ENCODE measurements around the gene MIEF2. TPM values are rescaled to one million over a fixed set of nuclear protein-coding genes. Genes with fewer than 3 reads are reported as not detected.

MIEF2 gene
- total RNA-seq, 2 experiments from 2014 or later, result 6.0 to 7.1 TPM

DNA sequence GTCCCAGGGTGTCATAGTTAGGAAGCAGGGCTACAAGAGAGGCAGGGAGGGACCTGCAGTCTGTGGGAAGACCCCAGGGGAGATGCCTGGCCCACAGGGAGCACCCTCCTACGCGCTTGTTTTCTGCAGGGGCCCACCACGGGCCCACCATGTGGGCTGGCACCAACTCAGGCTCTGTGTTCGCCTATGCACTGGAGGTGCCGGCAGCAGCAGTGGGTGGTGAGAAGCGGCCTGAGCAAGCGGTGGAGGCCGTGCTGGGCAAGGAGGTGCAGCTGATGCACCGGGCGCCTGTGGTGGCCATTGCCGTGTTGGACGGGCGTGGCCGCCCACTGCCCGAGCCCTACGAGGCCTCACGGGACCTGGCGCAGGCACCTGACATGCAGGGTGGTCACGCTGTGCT lies 20.0 kb upstream of the MIEF2 start:
- CTCF ChIA-PET, result interaction anchor here (1.2 kb wide), 1 partner anchor 14 kb away, joined by 3 read pairs; no protein-coding TSS in a partner anchor
- no peak overlapping the region for H3K4me3 Mint-ChIP-seq
- DNase-seq, result no peak
- H3K4me1 Mint-ChIP-seq (ENCODE audit: low read depth), result no peaks in the 10 kb centered on the region
- intact Hi-C loops (cut with micrococcal nuclease), result no loop called here
- no peaks in the 10 kb centered on the region for H3K9me3 Mint-ChIP-seq
- no peak overlapping the region for H3K27ac Mint-ChIP-seq
- peaks cover 6% of the 10 kb centered on the region for H3K36me3 Mint-ChIP-seq (ENCODE audit: low read depth)
- no peaks in the 10 kb centered on the region for H3K27me3 Mint-ChIP-seq (ENCODE audit: low read depth)

DNA sequence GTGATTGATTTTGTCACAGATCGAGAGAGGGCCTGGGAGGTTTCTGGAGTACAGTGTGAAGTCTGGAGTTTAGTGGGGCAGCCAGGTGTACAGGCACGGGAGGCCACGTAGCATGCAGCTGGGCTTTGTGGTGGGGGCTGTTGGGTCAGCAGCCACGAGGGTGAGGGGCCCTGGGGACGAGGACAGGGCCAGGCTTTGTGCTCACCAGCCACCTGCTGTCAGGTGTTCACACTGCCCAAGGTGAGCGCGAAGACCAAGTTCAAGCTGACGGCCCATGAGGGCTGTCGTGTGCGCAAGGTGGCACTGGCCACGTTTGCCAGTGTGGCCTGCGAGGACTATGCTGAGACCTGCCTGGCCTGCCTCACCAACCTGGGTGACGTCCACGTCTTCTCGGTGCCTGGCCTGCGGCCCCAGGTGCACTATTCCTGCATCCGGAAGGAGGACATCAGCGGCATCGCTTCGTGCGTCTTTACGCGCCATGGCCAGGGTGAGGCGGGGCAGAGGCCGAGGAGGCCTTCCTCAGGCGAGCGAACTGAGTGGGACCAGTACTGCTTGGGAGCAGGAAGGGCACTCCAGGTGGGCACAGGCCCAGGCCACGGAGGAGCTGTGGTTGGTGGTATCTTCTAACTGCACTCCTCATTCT lies 19.1 kb upstream of the MIEF2 start:
- no peaks in the 10 kb centered on the region for H3K27me3 Mint-ChIP-seq (ENCODE audit: low read depth)
- H3K4me3 Mint-ChIP-seq, result no peak overlapping the region
- H3K36me3 Mint-ChIP-seq (ENCODE audit: low read depth), result peaks cover 6% of the 10 kb centered on the region
- H3K27ac Mint-ChIP-seq, result no peak overlapping the region
- CTCF ChIA-PET, result no interaction called here
- no peaks in the 10 kb centered on the region for H3K9me3 Mint-ChIP-seq
- intact Hi-C loops (cut with micrococcal nuclease), result no loop called here
- DNase-seq, result no peak
- H3K4me1 Mint-ChIP-seq (ENCODE audit: low read depth), result no peaks in the 10 kb centered on the region

DNA sequence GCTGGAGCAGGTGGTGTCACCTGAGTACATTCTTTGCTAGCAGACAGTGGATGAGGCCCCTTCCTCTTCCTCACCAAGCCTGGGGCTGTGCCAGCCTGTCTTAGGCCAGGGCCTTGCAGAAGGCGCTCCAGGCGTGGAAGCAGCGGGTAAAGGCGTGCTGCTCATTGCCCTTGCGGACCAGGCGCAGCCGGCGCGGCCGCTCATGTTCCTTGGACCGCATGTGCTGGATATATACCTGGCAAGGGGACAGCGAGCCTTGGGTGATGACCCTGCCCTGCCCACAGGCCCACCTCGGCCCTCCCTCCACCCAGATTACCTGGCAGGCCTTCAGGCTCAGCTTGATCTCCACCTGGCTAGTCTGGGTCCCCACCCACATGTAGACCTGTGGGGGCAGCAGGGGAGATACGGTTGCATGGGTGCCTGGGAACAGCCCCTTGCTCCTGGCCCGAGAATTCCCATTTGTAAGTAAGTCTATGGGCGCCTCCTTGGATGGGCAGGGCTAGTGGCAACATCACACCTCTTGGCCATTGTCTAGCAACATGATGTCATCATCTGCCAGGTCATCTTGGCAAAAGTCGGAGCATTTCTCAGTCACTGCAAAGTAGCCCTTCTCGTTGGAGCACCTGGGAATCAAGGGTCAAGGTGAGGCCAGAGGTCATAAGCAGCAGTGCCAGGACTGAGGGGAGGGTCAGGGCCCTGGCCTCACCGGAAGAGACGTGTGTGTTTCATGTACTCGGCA lies 15.3 kb upstream of the MIEF2 start:
- CTCF ChIA-PET, result no interaction called here
- no peak for DNase-seq
- peaks cover 13% of the 10 kb centered on the region for H3K36me3 Mint-ChIP-seq (ENCODE audit: low read depth)
- no peak overlapping the region for H3K4me3 Mint-ChIP-seq
- H3K4me1 Mint-ChIP-seq (ENCODE audit: low read depth), result no peaks in the 10 kb centered on the region
- H3K27ac Mint-ChIP-seq, result no peak overlapping the region
- intact Hi-C loops (cut with micrococcal nuclease), result no loop called here
- no peaks in the 10 kb centered on the region for H3K27me3 Mint-ChIP-seq (ENCODE audit: low read depth)
- no peaks in the 10 kb centered on the region for H3K9me3 Mint-ChIP-seq

DNA sequence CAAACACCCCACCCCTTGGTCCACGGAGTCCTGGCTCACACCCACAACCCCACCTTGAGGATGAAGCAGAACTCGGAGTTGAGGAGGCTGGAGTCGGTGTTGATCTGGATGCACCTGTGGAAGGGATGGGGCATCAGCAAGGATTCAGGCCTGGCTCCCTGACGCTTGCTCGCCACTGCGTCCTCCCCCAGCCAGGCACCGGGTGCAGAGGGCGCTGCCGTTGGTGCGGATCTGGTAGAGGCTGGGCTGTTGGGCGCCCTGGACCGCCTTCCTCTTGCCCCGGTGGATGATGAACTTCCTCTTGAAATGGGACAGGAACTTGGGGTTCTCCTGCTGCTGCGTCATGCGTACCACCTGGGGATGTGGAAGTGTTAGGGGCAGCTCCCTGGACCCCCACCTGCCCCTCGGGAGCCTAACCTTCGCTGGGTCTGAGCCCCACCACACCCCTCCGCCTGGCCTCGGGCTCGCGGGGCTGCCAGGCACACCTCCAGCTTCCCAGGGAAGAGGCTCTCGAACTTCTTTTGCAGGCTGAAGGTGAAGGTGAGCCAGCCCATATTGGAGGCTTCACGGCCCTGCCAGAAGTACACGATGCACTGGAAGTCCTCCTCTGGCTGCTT lies 14.2 kb upstream of the MIEF2 start:
- no peak overlapping the region for H3K4me3 Mint-ChIP-seq
- no peak overlapping the region for H3K27ac Mint-ChIP-seq
- no peaks in the 10 kb centered on the region for H3K9me3 Mint-ChIP-seq
- no peak for DNase-seq
- peaks cover 19% of the 10 kb centered on the region for H3K36me3 Mint-ChIP-seq (ENCODE audit: low read depth)
- CTCF ChIA-PET, result no interaction called here
- H3K27me3 Mint-ChIP-seq (ENCODE audit: low read depth), result no peaks in the 10 kb centered on the region
- no peaks in the 10 kb centered on the region for H3K4me1 Mint-ChIP-seq (ENCODE audit: low read depth)
- intact Hi-C loops (cut with micrococcal nuclease), result no loop called here

DNA sequence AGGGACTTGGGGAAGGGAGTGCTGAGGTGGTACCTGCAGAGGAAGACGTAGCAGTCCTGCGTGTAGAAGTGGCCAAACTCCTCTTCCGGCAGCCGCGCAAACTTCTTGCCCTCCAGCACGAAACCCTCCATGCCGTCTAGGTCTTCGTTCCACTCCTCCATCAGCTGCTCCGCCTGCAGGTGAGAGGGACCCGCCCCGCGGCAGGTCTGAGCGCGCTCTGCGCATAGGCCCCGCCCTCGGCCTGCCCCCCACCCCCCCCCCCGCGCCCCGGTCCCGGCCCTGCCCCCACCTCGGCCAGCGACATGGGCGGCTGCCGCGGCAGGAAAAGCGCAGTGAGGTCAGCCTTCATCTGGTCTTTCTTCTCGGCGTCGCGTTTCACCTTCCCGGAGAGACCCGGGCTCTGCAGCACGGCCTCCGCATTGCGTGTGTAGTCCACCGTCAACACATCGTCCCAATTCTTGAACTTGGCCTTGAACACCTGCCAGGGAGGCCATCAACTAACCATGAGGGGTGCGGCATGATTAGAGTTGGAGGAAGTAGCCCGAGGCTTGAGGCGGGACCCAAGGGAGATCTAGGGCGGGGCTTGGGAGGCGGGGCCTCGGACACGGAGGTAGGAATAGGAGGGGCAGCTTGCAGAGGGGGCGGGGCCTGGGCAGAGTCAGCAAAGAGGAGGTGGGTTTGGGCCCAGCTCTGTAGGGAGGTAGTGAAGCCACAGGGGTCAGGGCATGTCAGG lies 13.4 kb upstream of the MIEF2 start:
- Mint-ChIP-seq H3K27me3 (ENCODE audit: low read depth) (no peaks in the 10 kb centered on the region), H3K36me3 (ENCODE audit: low read depth) (peaks cover 22% of the 10 kb centered on the region), H3K4me3 (no peak overlapping the region), H3K27ac (no peak overlapping the region), H3K4me1 (ENCODE audit: low read depth) (no peaks in the 10 kb centered on the region), H3K9me3 (no peaks in the 10 kb centered on the region)
- intact Hi-C loops (cut with micrococcal nuclease), result no loop called here
- CTCF ChIA-PET, result interaction anchor here (0.7 to 1.2 kb wide), 3 partner anchors 58 to 99 kb away, joined by 3 read pairs; no protein-coding TSS in a partner anchor
- peak; percentile 36 for DNase-seq

DNA sequence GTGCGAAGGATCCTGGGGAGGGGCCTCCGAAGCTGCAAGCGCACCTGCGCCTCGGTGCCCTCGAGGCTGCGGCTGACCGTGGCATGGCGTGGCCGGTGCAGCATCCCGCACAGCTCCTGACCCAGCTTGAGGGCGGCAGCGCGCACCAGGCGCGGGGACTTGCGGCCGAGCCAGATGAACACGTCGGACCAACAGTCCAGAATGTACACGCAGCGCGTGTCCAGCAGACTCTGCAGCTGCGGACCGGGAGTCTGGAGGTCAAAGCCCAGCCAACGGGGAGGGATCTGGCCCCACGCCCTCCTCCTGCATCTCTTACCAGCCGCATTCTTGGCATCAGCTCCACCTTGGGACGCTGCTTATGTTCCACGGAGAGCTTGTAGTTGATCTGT lies 12.9 kb upstream of the MIEF2 start:
- intact Hi-C loops (cut with micrococcal nuclease), result loop anchor here (1.0 to 2.0 kb wide), 2 partner anchors 11 to 67 kb away; partner anchors contain the start of genes FLII, SMCR8 and TOP3A
- no peak overlapping the region for H3K27ac Mint-ChIP-seq
- H3K4me1 Mint-ChIP-seq (ENCODE audit: low read depth), result no peaks in the 10 kb centered on the region
- CTCF ChIA-PET, result interaction anchor here (0.7 to 1.2 kb wide), 3 partner anchors 59 to 98 kb away, joined by 3 read pairs; no protein-coding TSS in a partner anchor
- H3K9me3 Mint-ChIP-seq, result no peaks in the 10 kb centered on the region
- H3K4me3 Mint-ChIP-seq, result no peak overlapping the region
- DNase-seq, result no peak
- H3K36me3 Mint-ChIP-seq (ENCODE audit: low read depth), result peaks cover 22% of the 10 kb centered on the region
- H3K27me3 Mint-ChIP-seq (ENCODE audit: low read depth), result no peaks in the 10 kb centered on the region

DNA sequence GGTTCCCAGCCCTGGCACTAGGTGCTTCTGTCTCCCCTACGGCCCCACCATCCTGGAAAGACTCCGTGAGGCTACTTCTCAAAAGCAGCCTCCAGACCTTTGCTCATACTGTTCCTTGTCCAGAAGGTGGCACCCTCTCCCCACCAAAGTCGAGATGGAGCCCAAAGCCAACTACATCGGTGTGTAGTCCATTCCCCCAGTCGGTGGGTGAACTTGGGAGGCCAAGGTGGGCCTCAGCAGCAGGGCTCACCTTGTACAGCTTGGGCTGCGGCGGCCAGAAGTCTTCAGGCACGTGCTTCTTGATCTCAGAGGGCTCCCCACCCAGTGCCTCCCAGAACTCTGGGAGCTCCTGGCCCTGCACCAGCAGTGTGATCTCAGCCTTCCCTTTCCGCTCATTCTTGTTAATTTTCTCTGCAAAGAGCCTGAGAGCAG lies 12.1 kb upstream of the MIEF2 start:
- H3K27ac Mint-ChIP-seq, result peak overlapping the region; percentile 28
- CTCF ChIA-PET, result interaction anchor here (0.5 to 1.7 kb wide), 10 partner anchors 8 to 155 kb away, joined by 3 to 6 read pairs (median 3); partner anchors contain the start of gene FLII
- no peaks in the 10 kb centered on the region for H3K27me3 Mint-ChIP-seq (ENCODE audit: low read depth)
- no peak overlapping the region for H3K4me3 Mint-ChIP-seq
- H3K36me3 Mint-ChIP-seq (ENCODE audit: low read depth), result peaks cover 22% of the 10 kb centered on the region
- DNase-seq, result peak; percentile 83
- no peaks in the 10 kb centered on the region for H3K9me3 Mint-ChIP-seq
- H3K4me1 Mint-ChIP-seq (ENCODE audit: low read depth), result no peaks in the 10 kb centered on the region
- intact Hi-C loops (cut with micrococcal nuclease), result loop anchor here (1.0 to 2.0 kb wide), 2 partner anchors 10 to 66 kb away; partner anchors contain the start of genes FLII, SMCR8 and TOP3A

DNA sequence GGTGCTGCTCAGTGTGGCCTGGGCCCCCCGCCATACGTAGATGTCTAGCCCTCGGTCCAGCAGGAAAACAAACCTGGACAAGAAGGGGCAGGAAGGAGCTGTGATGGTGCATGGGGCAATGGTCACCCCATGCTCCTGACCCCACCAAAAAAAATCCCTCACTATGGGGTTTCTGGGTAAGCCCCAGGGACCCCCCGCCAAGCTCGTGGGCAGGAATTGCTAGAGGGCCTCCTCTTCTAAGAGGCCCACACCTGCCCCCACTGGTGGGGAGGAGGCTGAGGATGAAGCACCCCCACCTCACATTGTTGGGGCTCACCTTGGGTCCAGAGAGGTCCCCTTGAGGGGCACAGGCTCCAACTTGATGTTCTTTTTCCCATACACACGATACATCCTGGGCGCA lies 11.7 kb upstream of the MIEF2 start:
- Mint-ChIP-seq H3K36me3 (ENCODE audit: low read depth) (peaks cover 24% of the 10 kb centered on the region), H3K27me3 (ENCODE audit: low read depth) (no peaks in the 10 kb centered on the region), H3K9me3 (no peaks in the 10 kb centered on the region), H3K27ac (no peak overlapping the region), H3K4me1 (ENCODE audit: low read depth) (no peaks in the 10 kb centered on the region), H3K4me3 (no peak overlapping the region)
- CTCF ChIA-PET, result interaction anchor here (0.5 to 1.7 kb wide), 10 partner anchors 8 to 155 kb away, joined by 3 to 6 read pairs (median 3); partner anchors contain the start of gene FLII
- DNase-seq, result no peak
- intact Hi-C loops (cut with micrococcal nuclease), result loop anchor here (1.0 to 2.0 kb wide), 2 partner anchors 9 to 66 kb away; partner anchors contain the start of genes FLII, SMCR8 and TOP3A

DNA sequence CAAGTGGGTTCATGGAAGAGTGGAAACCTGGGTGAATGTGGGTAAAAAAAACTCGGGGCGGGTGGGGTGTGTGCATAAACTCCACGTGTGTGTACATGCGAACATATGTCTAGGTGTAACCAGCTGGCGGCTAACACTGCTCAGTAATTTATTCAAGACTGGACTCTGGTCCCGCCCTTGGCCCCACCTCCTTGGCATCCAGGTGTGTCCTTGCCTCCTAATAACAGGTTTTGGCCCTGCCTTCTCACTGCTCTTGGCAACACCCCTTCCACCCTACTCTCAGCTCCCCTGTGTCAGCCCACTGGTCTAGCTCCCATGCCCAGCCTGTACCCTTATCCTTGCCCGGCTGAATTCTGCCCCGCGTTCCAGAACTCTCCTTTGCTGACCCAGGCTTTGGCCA lies 10.2 kb upstream of the MIEF2 start:
- intact Hi-C loops (cut with micrococcal nuclease), result no loop called here
- CTCF ChIA-PET, result interaction anchor here (0.5 to 0.9 kb wide), 3 partner anchors 38 to 84 kb away, joined by 3 read pairs; no protein-coding TSS in a partner anchor
- no peak for DNase-seq
- H3K27me3 Mint-ChIP-seq (ENCODE audit: low read depth), result no peaks in the 10 kb centered on the region
- no peak overlapping the region for H3K27ac Mint-ChIP-seq
- H3K9me3 Mint-ChIP-seq, result no peaks in the 10 kb centered on the region
- H3K36me3 Mint-ChIP-seq (ENCODE audit: low read depth), result peaks cover 22% of the 10 kb centered on the region
- H3K4me3 Mint-ChIP-seq, result no peak overlapping the region
- no peaks in the 10 kb centered on the region for H3K4me1 Mint-ChIP-seq (ENCODE audit: low read depth)

DNA sequence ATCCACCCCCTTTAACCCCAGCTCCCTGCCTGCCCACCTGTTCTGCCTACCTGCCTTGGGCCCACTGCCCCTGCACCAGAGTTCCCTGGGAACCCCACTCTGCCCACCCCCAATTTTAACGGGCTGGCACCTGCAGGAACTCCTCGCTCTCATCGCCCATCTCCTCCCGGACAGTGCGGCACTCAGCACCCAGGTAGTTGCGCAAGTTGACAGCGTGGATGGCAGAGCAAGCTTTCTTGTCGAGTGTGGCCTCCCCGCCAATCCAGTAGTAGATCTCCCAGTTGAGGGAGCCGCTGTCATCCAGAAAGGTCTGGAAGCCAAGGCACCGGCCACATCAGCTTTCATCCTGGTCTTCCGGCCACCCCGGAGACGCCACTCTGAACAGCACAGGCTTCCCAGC lies 9.8 kb upstream of the MIEF2 start:
- Mint-ChIP-seq H3K4me3 (no peak overlapping the region), H3K9me3 (no peaks in the 10 kb centered on the region), H3K4me1 (ENCODE audit: low read depth) (no peaks in the 10 kb centered on the region), H3K27me3 (ENCODE audit: low read depth) (no peaks in the 10 kb centered on the region), H3K27ac (no peak overlapping the region), H3K36me3 (ENCODE audit: low read depth) (peaks cover 22% of the 10 kb centered on the region)
- intact Hi-C loops (cut with micrococcal nuclease), result no loop called here
- DNase-seq, result no peak
- CTCF ChIA-PET, result interaction anchor here (0.5 to 0.7 kb wide), 2 partner anchors 37 to 69 kb away, joined by 3 read pairs; no protein-coding TSS in a partner anchor

DNA sequence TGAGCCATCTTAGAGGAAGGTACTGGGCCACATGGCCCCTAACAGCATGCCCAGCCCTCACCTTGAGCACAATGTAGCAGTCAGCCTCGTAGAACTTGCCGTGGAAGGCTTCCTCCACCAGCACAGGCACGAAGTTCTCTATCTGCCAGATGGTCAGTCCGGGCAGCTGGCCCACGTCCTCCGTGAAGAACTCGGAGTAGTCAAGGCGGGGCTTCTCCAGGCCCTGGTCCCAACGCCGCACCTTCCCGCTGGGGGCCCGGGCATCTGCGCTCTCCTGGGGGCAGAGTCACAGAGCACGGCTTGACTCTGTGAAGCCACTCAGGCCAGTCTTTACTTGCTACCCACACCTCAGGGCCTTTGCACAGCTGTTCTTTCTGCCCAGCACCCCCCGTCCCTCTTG lies 9.3 kb upstream of the MIEF2 start:
- H3K9me3 Mint-ChIP-seq, result no peaks in the 10 kb centered on the region
- intact Hi-C loops (cut with micrococcal nuclease), result no loop called here
- H3K27ac Mint-ChIP-seq, result no peak overlapping the region
- DNase-seq, result no peak
- H3K36me3 Mint-ChIP-seq (ENCODE audit: low read depth), result peaks cover 22% of the 10 kb centered on the region
- peaks cover 2% of the 10 kb centered on the region for H3K4me1 Mint-ChIP-seq (ENCODE audit: low read depth)
- H3K4me3 Mint-ChIP-seq, result no peak overlapping the region
- CTCF ChIA-PET, result no interaction called here
- H3K27me3 Mint-ChIP-seq (ENCODE audit: low read depth), result no peaks in the 10 kb centered on the region

DNA sequence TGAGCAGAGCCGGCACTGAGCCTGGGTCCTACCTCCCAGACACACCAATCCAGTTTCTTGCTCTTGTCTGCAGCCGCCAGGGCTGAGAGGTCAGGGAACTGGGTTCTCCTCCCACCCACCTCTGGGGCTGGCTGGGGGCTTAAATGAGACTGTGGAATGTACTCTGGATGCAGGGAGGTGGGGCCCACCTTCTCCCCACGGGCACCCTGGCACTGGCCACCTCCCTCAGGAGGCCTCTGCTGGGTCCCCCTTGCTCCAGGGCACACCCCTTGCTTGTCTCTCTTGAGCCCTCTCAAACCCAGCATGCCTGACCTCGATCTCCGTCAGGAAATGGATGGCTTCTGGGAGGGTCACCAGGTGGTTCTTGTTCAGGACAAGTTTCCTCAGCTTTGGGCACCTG lies 8.3 kb upstream of the MIEF2 start:
- Mint-ChIP-seq H3K9me3 (no peaks in the 10 kb centered on the region), H3K27me3 (ENCODE audit: low read depth) (no peaks in the 10 kb centered on the region), H3K36me3 (ENCODE audit: low read depth) (peaks cover 20% of the 10 kb centered on the region), H3K4me3 (no peak overlapping the region), H3K4me1 (ENCODE audit: low read depth) (peaks cover 7% of the 10 kb centered on the region), H3K27ac (no peak overlapping the region)
- CTCF ChIA-PET, result no interaction called here
- intact Hi-C loops (cut with micrococcal nuclease), result no loop called here
- no peak for DNase-seq
